Loucy (cell line): ENCODE results near the gene PTPRC.

Experiments
- EZH2phosphoT487 ChIP-seq: fragments of 200-600 bp; IDR thresholded peaks from 2 replicates; pipeline ENCODE4 v1.6.1; 2018; ENCODE audit warnings: antibody characterized with exemption, mild to moderate bottlenecking, moderate library complexity, borderline replicate concordance
- TF ChIP-seq, protein P1 (sequence below): fragments of 200-600 bp; sonication (generic); conservative IDR thresholded peaks from 2 replicates; pipeline ENCODE4 v1.5.1; 2014; ENCODE audit warnings: mild to moderate bottlenecking, antibody characterized with exemption, low read length

DNA sequence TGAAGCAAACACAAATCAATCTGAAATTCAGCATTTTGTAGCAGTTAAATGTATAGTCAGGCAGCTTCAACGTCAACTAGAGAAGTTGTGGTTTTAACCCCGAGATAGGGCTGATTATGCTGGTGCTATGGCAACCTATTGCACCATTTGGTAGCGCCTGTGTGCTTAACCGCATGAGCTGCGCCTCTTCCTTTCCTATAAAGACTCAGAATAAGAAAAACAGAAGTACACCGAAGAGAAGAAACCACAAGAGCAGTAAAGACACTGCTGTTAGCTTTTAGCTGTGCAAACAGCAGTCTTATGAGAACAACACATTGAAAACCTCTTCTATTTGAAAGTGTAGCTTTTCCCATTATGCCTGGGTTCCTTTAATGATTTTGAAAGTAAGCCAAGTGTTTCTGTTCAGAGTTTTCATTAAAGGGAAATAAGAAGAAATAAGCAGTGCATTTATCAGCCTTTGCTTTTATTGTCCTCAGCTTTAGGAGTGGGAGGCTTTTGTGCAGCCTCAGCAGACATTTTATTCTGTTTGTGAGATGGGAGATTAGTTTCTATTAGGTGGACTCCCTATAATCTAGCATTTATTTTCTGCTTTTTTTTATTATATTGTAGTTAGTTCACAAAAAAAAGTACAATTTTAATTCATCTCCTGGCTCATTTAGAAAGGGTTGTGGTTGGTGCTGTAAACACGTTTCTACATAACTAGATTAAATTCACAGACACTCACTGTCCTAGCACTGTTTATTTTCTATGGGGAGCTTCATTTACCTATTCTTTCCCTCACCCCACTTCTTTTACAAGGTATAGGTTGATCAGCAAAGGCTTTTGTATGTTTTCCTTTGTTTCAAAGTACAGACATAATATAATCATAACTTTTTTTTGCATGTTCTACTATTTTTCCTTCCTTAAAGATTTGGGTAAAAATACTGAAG, 43.3 kb downstream of the PTPRC start:
- TF ChIP-seq, protein P1, sequence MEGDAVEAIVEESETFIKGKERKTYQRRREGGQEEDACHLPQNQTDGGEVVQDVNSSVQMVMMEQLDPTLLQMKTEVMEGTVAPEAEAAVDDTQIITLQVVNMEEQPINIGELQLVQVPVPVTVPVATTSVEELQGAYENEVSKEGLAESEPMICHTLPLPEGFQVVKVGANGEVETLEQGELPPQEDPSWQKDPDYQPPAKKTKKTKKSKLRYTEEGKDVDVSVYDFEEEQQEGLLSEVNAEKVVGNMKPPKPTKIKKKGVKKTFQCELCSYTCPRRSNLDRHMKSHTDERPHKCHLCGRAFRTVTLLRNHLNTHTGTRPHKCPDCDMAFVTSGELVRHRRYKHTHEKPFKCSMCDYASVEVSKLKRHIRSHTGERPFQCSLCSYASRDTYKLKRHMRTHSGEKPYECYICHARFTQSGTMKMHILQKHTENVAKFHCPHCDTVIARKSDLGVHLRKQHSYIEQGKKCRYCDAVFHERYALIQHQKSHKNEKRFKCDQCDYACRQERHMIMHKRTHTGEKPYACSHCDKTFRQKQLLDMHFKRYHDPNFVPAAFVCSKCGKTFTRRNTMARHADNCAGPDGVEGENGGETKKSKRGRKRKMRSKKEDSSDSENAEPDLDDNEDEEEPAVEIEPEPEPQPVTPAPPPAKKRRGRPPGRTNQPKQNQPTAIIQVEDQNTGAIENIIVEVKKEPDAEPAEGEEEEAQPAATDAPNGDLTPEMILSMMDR, result no peak
- TF ChIP-seq EZH2phosphoT487, result no peak
